Stomach smooth muscle (tissue), 2 donors: Measurements from ENCODE around the gene GOLGA1.

Experiments used
- H3K27ac ChIP-seq: one replicate; pipeline ENCODE4 v1.7.0; 2013; ENCODE audit warnings: mild to moderate bottlenecking, low read length, inconsistent platforms
- H3K27me3 ChIP-seq, 2 donors: one replicate each; pipeline ENCODE4 v1.7.0; 2013; ENCODE audit warnings: low read length in 2 of 2; ENCODE audit not compliant: insufficient read depth in 2 of 2, control insufficient read depth in 1 of 2
- H3K36me3 ChIP-seq, 2 donors: one replicate each; pipeline ENCODE4 v1.7.0; 2013; ENCODE audit warnings: low read length in 2 of 2; ENCODE audit not compliant: control insufficient read depth in 2 of 2, insufficient read depth in 2 of 2
- H3K4me1 ChIP-seq: one replicate; pipeline ENCODE4 v1.7.0; 2013; ENCODE audit warnings: low read length; ENCODE audit not compliant: control insufficient read depth, insufficient read depth
- H3K4me3 ChIP-seq, 2 donors: one replicate each; pipeline ENCODE4 v1.7.0; 2013; ENCODE audit warnings: low read length in 2 of 2
- H3K9ac ChIP-seq, 2 donors: one replicate each; pipeline ENCODE4 v1.7.0; 2013; ENCODE audit warnings: low read length in 2 of 2, mild to moderate bottlenecking in 1 of 2
- H3K9me3 ChIP-seq, 2 donors: one replicate each; pipeline ENCODE4 v1.7.0; 2013; ENCODE audit warnings: low read length in 2 of 2; ENCODE audit not compliant: control insufficient read depth in 2 of 2
- donor health status: healthy.
- donor health status: Pancreatic carcinoma.

GOLGA1 gene

DNA sequence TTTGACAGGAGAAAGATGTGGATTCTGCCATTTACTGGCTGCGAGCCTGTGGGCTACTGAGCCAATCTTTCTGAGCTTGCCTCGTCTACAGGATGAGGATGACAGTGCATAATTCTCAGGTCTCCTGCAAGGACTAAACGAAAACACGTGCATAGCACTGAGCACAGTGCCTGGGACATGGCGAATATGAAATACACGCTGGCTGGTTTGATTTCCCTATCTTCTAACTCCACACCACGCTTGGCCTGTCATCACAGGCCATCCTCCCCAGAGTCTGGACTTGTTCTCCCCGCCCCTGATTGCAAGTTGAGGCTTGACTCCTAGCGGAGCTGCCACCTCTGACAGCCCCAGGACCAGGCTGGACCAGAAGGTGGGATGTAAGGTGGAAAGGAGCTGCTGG lies 41.0 kb downstream of the GOLGA1 start:
- Histone ChIP-seq H3K9me3 (no peaks in the 10 kb centered on the region), H3K36me3 (peaks cover 36 to 40% of the 10 kb centered on the region in 2 donors), H3K9ac (no peak overlapping the region), H3K4me1 (no peaks in the 10 kb centered on the region), H3K27me3 (no peaks in the 10 kb centered on the region), H3K4me3 (no peak overlapping the region), H3K27ac (no peak overlapping the region)

GRCh38 chr9:124897570-124898460 lies 43.1 kb downstream of the GOLGA1 start:
- no peaks in the 10 kb centered on the region for H3K9me3 ChIP-seq
- H3K9ac ChIP-seq: no peak overlapping the region
- no peak overlapping the region for H3K27ac ChIP-seq
- H3K4me1 ChIP-seq: no peaks in the 10 kb centered on the region
- peaks cover 38 to 40% of the 10 kb centered on the region in 2 donors for H3K36me3 ChIP-seq
- H3K4me3 ChIP-seq: no peak overlapping the region
- no peaks in the 10 kb centered on the region for H3K27me3 ChIP-seq

GRCh38 chr9:124894741-124895170 lies 46.1 kb downstream of the GOLGA1 start:
- no peak overlapping the region for H3K27ac ChIP-seq
- H3K9ac ChIP-seq: peak overlapping the region in 1 of 2 donors; percentile 55
- H3K4me1 ChIP-seq: no peaks in the 10 kb centered on the region
- H3K9me3 ChIP-seq: no peaks in the 10 kb centered on the region
- no peak overlapping the region for H3K4me3 ChIP-seq
- H3K36me3 ChIP-seq: peaks cover 42 to 46% of the 10 kb centered on the region in 2 donors
- no peaks in the 10 kb centered on the region for H3K27me3 ChIP-seq

DNA sequence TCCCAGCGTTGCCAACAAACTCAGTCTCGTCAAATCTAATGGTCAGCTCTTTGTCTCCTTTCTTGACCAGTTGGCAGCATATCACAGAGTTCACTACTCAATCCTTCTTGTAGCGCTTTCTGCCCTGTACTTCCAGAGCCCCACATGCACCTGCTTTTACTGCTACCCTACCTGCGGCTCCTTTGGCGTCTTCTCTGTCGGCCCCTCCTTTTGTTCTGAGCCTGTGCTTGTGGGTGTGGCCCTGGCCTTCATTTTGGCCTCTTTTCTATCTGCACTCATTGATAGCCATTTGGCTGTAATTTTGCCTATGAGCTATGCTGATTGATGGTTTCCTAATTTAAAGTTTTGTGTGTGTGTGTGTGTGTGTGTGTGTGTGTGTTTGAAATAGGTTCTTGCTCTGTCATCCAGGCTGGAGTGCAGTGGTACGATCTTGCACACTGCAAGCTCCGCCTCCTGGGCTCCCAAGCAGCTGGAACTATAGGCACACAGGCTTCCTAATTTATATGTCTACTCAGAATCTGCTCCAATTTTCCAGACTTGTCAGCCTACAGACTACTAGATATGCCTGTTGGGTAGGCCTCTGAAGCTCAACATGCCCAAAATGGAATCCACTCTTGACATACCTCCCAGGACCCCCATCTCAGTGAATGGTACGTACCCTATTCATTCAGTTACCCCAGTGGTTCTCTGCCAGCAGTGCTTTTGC lies 46.7 kb downstream of the GOLGA1 start:
- Histone ChIP-seq H3K27ac (no peak overlapping the region), H3K4me3 (no peak overlapping the region), H3K9me3 (no peaks in the 10 kb centered on the region), H3K4me1 (no peaks in the 10 kb centered on the region), H3K9ac (no peak overlapping the region), H3K36me3 (peaks cover 41 to 46% of the 10 kb centered on the region in 2 donors), H3K27me3 (no peaks in the 10 kb centered on the region)

DNA sequence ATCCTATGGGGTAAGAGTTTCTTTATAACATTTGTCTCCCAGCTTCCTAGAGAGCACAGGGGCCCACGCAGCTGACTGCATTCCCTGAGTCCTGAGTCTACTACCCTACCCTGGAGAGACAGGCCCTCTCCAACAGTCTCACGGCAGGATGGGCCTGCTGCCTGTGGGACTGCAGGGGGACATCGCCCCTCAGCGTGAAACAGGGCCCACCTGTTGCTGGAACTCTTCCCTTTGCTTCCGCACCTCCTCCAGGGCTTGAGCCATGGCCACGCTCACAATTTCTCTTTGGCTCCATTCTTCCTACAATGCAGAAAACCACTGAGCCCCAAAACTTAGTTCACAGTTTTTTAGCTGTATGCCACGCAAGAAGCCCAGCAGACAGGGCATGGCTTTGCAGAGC lies 50.7 kb downstream of the GOLGA1 start:
- Histone ChIP-seq H3K4me1 (no peaks in the 10 kb centered on the region), H3K36me3 (peaks cover 44 to 55% of the 10 kb centered on the region in 2 donors), H3K9ac (no peak overlapping the region), H3K27ac (no peak overlapping the region), H3K27me3 (no peaks in the 10 kb centered on the region), H3K4me3 (no peak overlapping the region), H3K9me3 (no peaks in the 10 kb centered on the region)

GRCh38 chr9:124889006-124889405 lies 51.9 kb downstream of the GOLGA1 start:
- H3K36me3 ChIP-seq: peaks cover 48 to 59% of the 10 kb centered on the region in 2 donors
- H3K27me3 ChIP-seq: no peaks in the 10 kb centered on the region
- no peak overlapping the region for H3K4me3 ChIP-seq
- no peak overlapping the region for H3K27ac ChIP-seq
- no peaks in the 10 kb centered on the region for H3K4me1 ChIP-seq
- no peaks in the 10 kb centered on the region for H3K9me3 ChIP-seq
- no peak overlapping the region for H3K9ac ChIP-seq

DNA sequence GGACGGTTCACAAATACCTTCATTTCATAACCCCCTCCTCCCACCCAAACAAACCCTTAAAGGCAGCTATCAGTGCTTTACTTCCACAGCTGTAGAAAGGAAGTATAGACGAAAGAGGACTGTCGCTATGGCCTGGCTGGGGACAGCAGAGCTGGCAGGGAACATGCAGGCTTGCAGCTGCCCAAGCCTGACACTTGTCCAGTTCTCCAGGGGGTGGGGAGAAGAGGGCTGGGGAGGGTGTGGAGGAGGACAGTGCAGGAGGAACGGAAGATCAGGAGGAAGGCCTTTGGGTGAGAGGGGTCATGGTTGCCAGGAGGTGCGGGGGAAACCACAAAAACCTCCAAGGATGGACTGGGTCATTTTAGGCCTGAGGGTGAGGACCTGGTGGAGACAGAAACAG lies 53.1 kb downstream of the GOLGA1 start:
- Histone ChIP-seq H3K4me1 (no peaks in the 10 kb centered on the region), H3K9me3 (no peaks in the 10 kb centered on the region), H3K4me3 (no peak overlapping the region), H3K27ac (no peak overlapping the region), H3K36me3 (peaks cover 45 to 56% of the 10 kb centered on the region in 2 donors), H3K27me3 (no peaks in the 10 kb centered on the region), H3K9ac (no peak overlapping the region)

DNA sequence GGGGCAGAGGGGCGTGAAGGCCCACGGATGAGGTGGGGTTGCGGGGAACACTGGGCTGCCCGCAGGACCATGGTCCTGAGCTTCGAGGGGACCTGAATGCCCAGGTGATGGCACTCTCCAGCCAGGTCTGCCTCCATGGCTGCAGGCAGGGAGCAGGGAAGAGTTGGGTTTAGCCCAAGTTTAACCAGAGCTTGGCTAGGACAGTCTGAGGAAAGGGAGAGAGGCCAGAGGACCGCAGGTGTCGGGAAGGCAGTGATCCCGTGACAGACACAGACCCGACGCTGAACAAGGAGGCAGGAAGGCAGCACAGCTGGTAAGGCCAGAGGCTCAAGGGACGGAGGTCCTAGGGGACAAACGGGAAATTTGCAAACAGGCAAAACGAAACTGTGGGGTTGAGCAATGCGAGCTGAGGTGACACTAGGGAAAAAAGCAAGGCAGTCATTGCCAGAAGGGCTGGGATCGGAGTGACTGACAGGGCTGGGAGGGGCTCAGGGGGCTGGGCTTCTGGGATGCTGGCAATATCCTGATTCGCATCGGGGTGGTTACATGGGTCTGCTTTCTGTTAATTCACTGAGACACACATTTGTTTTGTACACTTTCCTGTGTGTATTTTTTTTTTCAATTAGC lies 53.9 kb downstream of the GOLGA1 start:
- H3K4me1 ChIP-seq: no peaks in the 10 kb centered on the region
- no peak overlapping the region for H3K27ac ChIP-seq
- no peaks in the 10 kb centered on the region for H3K9me3 ChIP-seq
- H3K27me3 ChIP-seq: no peaks in the 10 kb centered on the region
- H3K9ac ChIP-seq: no peak overlapping the region
- H3K36me3 ChIP-seq: peaks cover 49 to 63% of the 10 kb centered on the region in 2 donors
- H3K4me3 ChIP-seq: no peak overlapping the region

DNA sequence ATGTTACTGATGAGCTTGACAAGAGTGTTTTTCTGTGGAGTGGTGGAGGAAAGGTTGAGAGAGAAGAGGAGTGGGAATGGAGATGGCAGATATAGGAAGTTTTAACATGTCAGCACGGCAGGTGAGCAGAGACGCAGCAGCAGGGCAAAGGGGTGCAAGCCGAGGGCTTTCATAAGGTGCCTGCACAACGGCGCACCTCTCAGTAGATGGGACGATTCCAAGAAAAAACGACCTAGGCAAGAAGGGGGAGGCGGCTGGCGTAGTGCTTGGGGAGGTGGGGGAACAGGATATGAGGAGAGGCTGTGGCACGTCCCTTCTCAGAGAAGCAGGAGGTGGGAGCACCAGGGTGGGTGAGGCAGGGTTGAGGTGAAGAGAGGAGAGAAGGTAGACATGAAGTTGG lies 54.4 kb downstream of the GOLGA1 start:
- Histone ChIP-seq H3K4me3 (no peak overlapping the region), H3K36me3 (peaks cover 52 to 68% of the 10 kb centered on the region in 2 donors), H3K9me3 (no peaks in the 10 kb centered on the region), H3K27ac (no peak overlapping the region), H3K9ac (no peak overlapping the region), H3K27me3 (no peaks in the 10 kb centered on the region), H3K4me1 (no peaks in the 10 kb centered on the region)

DNA sequence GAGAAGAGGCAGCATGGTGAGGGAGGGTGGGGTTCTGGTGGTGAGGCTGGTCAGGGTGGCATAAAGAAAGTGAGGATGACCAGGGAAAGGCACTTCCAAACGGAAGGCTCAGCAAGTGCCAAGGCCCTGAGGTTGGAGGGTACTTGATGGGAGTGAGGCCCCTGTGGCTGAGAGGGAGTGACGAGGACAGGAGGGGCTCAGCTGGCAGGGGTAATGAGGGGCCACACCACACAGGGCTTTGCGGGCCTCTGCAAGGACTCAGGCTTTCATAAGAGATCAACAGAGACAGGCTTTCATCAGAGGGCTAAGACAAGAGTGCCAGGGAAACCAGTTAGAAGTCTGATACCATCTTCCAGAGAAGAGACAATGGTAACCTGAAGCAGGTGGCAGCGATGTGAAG lies 55.3 kb downstream of the GOLGA1 start:
- Histone ChIP-seq H3K9ac (no peak overlapping the region), H3K27ac (no peak overlapping the region), H3K36me3 (peaks cover 53 to 71% of the 10 kb centered on the region in 2 donors), H3K9me3 (no peaks in the 10 kb centered on the region), H3K4me1 (no peaks in the 10 kb centered on the region), H3K4me3 (no peak overlapping the region), H3K27me3 (no peaks in the 10 kb centered on the region)
